ENCODE measurements around the gene WDFY4.

WDFY4 gene

GRCh38 chr10:48655411-48656240 is 29.0 kb upstream of the WDFY4 start:
- no peak for DNase-seq (ENCODE audit: low read depth, low spot score)

GRCh38 chr10:48656241-48656913 is 28.3 kb upstream of the WDFY4 start:
- DNase-seq (ENCODE audit: low read depth, low spot score): peak; percentile 66

DNA sequence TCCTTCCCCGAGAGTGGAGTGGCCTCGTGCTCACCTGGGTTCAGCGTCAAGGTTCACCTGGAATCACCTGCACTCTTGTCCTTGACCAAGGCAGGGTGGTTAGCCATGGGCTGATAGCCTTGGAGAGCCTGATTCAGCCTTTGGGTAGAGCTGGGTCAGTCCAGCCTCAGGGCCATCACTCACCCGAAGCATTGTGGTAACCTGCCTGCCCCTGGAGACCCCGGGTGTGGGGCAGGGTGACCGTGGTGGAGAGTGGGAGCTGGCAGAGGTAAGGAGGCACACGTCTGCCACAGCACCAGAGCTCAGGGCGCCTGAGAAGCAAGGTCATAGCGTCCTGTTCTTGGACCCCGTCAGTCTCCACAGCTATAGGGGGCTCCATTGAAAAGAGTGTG is 27.8 kb upstream of the WDFY4 start:
- DNase-seq (ENCODE audit: low read depth, low spot score): no peak

- no peak for DNase-seq (ENCODE audit: low read depth, low spot score)
These were observed 27.3 kb upstream of the WDFY4 start for GRCh38 chr10:48657416-48657815.

- peak; percentile 19 for DNase-seq (ENCODE audit: low read depth, low spot score)
These were observed 26.3 kb upstream of the WDFY4 start for GRCh38 chr10:48658243-48658974.

DNA sequence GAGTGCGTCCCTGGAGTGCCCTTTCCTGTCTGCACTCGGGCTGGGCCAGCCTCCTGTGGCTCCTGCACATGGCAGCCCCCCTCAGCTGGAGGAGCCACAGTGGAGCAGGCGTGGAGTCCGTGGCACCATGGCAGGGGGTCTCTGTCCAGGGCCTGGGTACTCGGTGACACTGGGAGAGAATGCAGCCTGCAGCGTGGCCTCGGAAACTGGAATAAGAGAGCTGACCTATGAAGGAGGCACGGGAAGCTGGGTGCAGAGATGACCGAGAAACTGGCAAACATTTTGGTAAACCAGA is 25.8 kb upstream of the WDFY4 start:
- no peak for DNase-seq (ENCODE audit: low read depth, low spot score)

GRCh38 chr10:48659790-48660189 is 24.9 kb upstream of the WDFY4 start:
- DNase-seq (ENCODE audit: low read depth, low spot score): no peak

GRCh38 chr10:48661441-48661840 is 23.2 kb upstream of the WDFY4 start:
- DNase-seq (ENCODE audit: low read depth, low spot score): no peak

GRCh38 chr10:48667960-48668590 is 16.6 kb upstream of the WDFY4 start:
- no peak for DNase-seq (ENCODE audit: low read depth, low spot score)

- no peak for DNase-seq (ENCODE audit: low read depth, low spot score)
These were observed 13.4 kb upstream of the WDFY4 start for GRCh38 chr10:48670978-48671913.

GRCh38 chr10:48671914-48672595 is 12.6 kb upstream of the WDFY4 start:
- DNase-seq (ENCODE audit: low read depth, low spot score): no peak

- no peak for DNase-seq (ENCODE audit: low read depth, low spot score)
These were observed 11.9 kb upstream of the WDFY4 start for GRCh38 chr10:48672596-48673265.

DNA sequence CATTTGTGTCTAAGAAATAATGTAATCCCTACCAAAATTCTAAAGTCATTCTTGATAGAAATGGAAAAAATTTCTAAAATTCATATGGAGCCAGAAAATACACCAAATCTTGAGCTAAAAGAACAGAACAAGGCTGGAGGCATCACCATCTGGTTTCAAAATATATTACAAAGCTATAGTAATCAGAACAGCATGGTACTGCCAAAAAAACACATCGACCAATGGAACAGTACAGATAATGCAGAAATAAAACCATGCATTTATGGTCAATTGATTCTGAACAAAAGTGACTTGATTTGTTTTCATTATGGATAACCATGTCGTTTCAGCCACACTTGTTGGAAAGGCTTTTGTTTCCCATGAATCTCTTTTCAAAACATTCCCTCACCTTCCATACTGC is 7.0 kb upstream of the WDFY4 start:
- DNase-seq (ENCODE audit: low read depth, low spot score): no peak

DNA sequence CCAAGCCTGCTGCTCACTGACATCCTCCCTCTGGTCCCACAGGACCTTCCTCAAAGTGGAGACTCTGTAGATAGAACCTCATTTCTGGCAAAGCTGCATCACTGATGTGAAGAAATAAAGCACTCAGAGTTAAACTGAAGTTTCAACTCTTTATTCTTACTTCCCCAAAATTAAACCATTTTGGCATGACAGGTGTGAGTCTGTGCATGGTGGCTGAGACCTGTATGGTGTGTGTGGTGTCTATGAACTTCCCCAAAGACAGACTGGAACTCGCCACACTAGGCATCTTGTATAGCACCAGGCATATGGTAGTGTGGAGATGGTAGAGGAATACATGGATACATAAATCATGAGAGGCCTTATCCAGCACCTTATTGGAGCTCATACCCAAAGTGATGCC is 6.6 kb upstream of the WDFY4 start:
- no peak for DNase-seq (ENCODE audit: low read depth, low spot score)

DNA sequence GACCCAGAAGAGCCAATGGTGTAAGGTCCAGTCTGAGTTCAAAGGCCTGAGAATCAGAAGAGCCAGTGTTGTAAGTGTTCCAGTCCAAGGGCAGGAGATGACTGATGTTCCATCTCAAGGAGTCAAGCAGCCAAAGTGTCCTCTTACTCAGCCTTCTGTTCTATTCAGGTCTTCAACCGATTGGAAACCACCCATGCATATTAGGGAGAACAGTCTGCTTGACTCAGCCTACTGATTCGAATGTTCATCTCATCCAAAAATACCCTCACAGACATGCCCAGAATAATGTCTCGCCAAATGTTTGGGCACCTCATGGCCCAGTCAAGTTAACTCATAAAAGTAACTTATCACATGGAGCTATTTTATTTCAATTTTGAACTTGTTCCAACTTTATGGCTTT is 2.9 kb upstream of the WDFY4 start:
- no peak for DNase-seq (ENCODE audit: low read depth, low spot score)

DNA sequence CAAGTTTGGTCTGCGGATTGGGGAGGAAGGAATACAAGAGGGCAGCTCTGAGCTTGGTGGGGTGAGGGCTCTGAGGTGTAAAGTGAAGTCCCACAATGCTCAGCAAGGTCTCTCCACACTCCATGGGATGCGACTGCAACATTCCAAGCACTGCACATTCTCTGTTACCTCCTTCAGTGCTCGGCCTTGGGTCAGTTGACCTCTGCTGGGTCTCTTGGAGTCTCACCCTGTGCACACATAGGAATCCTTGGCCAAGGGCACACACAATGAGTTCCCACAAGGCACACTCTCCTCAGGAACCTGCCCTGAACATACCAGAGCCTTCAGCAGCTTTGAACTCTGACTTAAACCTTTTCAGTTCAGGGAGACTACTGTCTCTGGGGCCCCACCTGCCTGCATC is 2.4 kb upstream of the WDFY4 start:
- DNase-seq (ENCODE audit: low read depth, low spot score): no peak

DNA sequence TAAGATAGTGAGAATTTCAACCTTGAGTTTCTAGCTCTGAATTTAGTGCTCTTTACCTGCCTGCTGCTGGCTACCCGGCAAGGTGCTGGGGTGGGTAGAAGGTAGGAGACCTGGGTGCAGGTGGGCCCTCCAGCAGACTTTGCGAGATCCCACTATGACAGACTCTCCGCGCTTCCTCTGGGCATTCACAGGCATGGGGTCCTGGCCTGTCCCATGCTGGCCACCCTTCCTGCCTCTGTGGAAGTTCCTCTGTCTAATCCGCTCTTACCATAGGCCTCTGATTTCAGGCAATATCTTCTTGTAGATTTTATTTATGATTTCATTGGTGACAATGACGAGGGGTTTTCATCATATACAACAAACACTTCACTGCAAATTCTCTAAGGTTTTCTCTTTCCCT is 1.2 kb upstream of the WDFY4 start:
- DNase-seq (ENCODE audit: low read depth, low spot score): no peak

DNA sequence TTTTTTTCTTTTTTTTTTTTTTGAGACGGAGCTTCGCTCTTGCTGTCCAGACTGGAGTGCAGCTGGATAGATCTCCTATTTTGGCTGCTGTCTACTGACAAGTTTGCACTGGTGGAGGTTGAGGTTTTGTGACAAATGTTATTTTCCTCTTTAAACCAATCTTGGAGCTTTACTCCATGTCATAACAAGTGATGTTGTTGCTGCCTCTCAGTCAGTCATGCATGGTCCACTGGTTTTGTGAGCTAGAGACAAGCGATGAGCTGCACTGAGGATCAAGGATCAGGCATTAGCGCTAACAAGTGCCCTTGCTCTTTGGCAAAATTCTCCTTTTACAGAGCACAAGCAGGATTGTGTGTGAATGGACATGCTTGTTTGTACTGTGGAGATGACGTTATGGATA is 805 bp upstream of the WDFY4 start:
- DNase-seq (ENCODE audit: low read depth, low spot score): no peak

- DNase-seq (ENCODE audit: low read depth, low spot score): no peak
These were observed 246 bp upstream of the WDFY4 start for GRCh38 chr10:48684463-48684791.

GRCh38 chr10:48685731-48686130 is 1.1 kb downstream of the WDFY4 start:
- DNase-seq (ENCODE audit: low read depth, low spot score): no peak
